ENCODE data around the gene WDR90. TPM values are rescaled to one million over a fixed set of nuclear protein-coding genes. Genes with fewer than 3 reads are reported as not detected.
A peak's percentile ranks its signal among the peaks of the same experiment; 100 is the strongest.

Gene WDR90
- polyA plus RNA-seq, 3 donors: 0.13 to 16.5 (median 1.1) TPM

GRCh38 chr16:682493-683395 is 33.6 kb downstream of the WDR90 start:
- 94% methylated on average over 31 of the region's 36 CpGs for WGBS (ENCODE audit: insufficient coverage)
- Histone ChIP-seq H3K36me3 (replicated peaks in 1 of 2; ENCODE audit: control insufficient read depth in 1 of 2, insufficient read depth in 2 of 2, low read length in 2 of 2) (peaks cover 20 to 21% of the 10 kb centered on the region in 2 donors), H3K4me1 (ENCODE audit: control insufficient read depth in 1 of 2, insufficient read depth in 2 of 2, low read length in 2 of 2) (peaks cover 38 to 63% of the 10 kb centered on the region in 2 donors), H3K4me2 (replicated peaks; ENCODE audit: extremely low read depth, low read length, poor library complexity, severe bottlenecking) (peak overlapping the region; percentile 86), H3K27me3 (ENCODE audit: control insufficient read depth in 2 of 2, insufficient read depth in 2 of 2, low read length in 2 of 2) (no peaks in the 10 kb centered on the region), H2AFZ (ENCODE audit: insufficient read depth, low read depth, low read length, poor library complexity, severe bottlenecking) (no peak overlapping the region), H4K20me1 (ENCODE audit: insufficient read depth, low read length) (peaks cover 32% of the 10 kb centered on the region), H3K27ac (ENCODE audit: low read depth in 1 of 2, low read length in 2 of 2) (peak overlapping the region in 1 of 2 donors; percentile 64), H3K9me3 (replicated peaks in 1 of 2; ENCODE audit: control insufficient read depth in 1 of 2, insufficient read depth in 1 of 2, low read length in 2 of 2) (no peaks in the 10 kb centered on the region), H3K9ac (ENCODE audit: insufficient read depth, low read length, poor library complexity, severe bottlenecking) (no peak overlapping the region), H3K4me3 (replicated peaks in 1 of 3; ENCODE audit: low read depth in 2 of 3, low read length in 3 of 3) (peak overlapping the region in 1 of 3 experiments; percentile 78), H3K79me2 (ENCODE audit: insufficient read depth, low read length) (peaks cover 33% of the 10 kb centered on the region)
- TF ChIP-seq, protein P1, sequence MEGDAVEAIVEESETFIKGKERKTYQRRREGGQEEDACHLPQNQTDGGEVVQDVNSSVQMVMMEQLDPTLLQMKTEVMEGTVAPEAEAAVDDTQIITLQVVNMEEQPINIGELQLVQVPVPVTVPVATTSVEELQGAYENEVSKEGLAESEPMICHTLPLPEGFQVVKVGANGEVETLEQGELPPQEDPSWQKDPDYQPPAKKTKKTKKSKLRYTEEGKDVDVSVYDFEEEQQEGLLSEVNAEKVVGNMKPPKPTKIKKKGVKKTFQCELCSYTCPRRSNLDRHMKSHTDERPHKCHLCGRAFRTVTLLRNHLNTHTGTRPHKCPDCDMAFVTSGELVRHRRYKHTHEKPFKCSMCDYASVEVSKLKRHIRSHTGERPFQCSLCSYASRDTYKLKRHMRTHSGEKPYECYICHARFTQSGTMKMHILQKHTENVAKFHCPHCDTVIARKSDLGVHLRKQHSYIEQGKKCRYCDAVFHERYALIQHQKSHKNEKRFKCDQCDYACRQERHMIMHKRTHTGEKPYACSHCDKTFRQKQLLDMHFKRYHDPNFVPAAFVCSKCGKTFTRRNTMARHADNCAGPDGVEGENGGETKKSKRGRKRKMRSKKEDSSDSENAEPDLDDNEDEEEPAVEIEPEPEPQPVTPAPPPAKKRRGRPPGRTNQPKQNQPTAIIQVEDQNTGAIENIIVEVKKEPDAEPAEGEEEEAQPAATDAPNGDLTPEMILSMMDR (IDR thresholded peaks at IDR 0.05): no peak
- Mint-ChIP-seq H3K4me1 (peaks cover 26% of the 10 kb centered on the region), H3K27me3 (ENCODE audit: low read depth in 3 of 3) (peaks cover 0 to 6% (median 2%) of the 10 kb centered on the region in 3 donors), H3K27ac (peak overlapping the region in 3 of 7 donors; percentile 48 to 83 (median 81)), H3K9me3 (no peaks in the 10 kb centered on the region), H3K4me3 (peak overlapping the region; percentile 66 to 78), H3K36me3 (peaks cover 25 to 37% of the 10 kb centered on the region in 2 donors)
- DNase-seq: no peak
- intact Hi-C loops (cut with micrococcal nuclease): loop anchor here (5.0 kb wide), 2 partner anchors 45 to 95 kb away; partner anchors contain the start of gene METTL26 (in 1 of the 2)

DNA sequence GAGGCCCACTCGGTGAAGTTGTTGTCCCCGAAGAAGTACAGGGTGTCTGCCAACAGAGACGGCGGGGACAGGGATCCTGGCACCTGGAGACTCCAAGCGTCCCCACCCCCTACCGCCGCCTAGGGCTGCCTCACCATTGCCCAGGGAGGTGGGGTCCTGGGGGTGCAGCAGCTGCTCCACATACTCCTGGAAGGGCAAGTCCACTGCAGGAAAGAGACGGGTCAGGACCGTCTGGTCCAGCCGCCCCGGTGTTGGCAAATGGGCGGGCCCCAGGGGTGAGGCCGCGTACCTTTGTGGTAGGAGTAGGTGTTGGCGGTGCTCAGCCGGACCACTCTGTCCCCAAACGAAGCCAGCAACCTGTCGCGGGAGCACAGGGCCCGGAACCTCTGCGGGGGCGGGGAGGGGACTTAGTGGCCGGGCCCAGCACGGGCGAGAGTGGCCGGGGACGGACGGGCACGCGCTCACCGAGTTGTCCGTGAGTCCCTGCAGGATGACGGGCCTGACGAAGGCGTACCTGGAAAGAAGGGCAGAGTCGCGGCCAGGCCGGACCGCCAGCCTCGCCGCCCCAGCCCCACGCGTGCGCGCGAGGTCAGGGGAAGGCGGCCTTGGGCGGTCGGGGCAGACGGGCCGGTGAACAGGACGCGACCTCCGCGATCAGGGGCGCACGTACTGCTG is 34.4 kb downstream of the WDR90 start:
- Histone ChIP-seq H2AFZ (ENCODE audit: insufficient read depth, low read depth, low read length, poor library complexity, severe bottlenecking) (peak overlapping the region; percentile 76), H3K4me3 (replicated peaks in 1 of 3; ENCODE audit: low read depth in 2 of 3, low read length in 3 of 3) (peak overlapping the region; percentile 32 to 78 (median 36)), H3K9me3 (replicated peaks in 1 of 2; ENCODE audit: control insufficient read depth in 1 of 2, insufficient read depth in 1 of 2, low read length in 2 of 2) (no peaks in the 10 kb centered on the region), H3K9ac (ENCODE audit: insufficient read depth, low read length, poor library complexity, severe bottlenecking) (peak overlapping the region; percentile 57), H3K27ac (ENCODE audit: low read depth in 1 of 2, low read length in 2 of 2) (peak overlapping the region in 1 of 2 donors; percentile 64), H3K4me2 (replicated peaks; ENCODE audit: extremely low read depth, low read length, poor library complexity, severe bottlenecking) (peak overlapping the region; percentile 86), H4K20me1 (ENCODE audit: insufficient read depth, low read length) (peaks cover 32% of the 10 kb centered on the region), H3K27me3 (ENCODE audit: control insufficient read depth in 2 of 2, insufficient read depth in 2 of 2, low read length in 2 of 2) (no peaks in the 10 kb centered on the region), H3K36me3 (replicated peaks in 1 of 2; ENCODE audit: control insufficient read depth in 1 of 2, insufficient read depth in 2 of 2, low read length in 2 of 2) (peaks cover 20 to 21% of the 10 kb centered on the region in 2 donors), H3K4me1 (ENCODE audit: control insufficient read depth in 1 of 2, insufficient read depth in 2 of 2, low read length in 2 of 2) (peaks cover 38 to 64% of the 10 kb centered on the region in 2 donors), H3K79me2 (ENCODE audit: insufficient read depth, low read length) (peaks cover 33% of the 10 kb centered on the region)
- Mint-ChIP-seq H3K27me3 (ENCODE audit: low read depth in 3 of 3) (peaks cover 0 to 2% (median 1%) of the 10 kb centered on the region in 3 donors), H3K27ac (peak overlapping the region in 6 of 7 donors; percentile 35 to 83 (median 56)), H3K36me3 (peaks cover 26 to 39% of the 10 kb centered on the region in 2 donors), H3K4me3 (peak overlapping the region; percentile 66 to 78), H3K4me1 (peaks cover 26% of the 10 kb centered on the region), H3K9me3 (no peaks in the 10 kb centered on the region)
- no peak for DNase-seq
- TF ChIP-seq, protein P1 (IDR thresholded peaks at IDR 0.05): no peak
- WGBS (ENCODE audit: insufficient coverage): 20% methylated on average over 52 of the region's 57 CpGs
- intact Hi-C loops (cut with micrococcal nuclease): loop anchor here (5.0 kb wide), 2 partner anchors 46 to 96 kb away; partner anchors contain the start of gene METTL26 (in 1 of the 2)
